ENCODE results near the gene SLC31A2. TPM values are rescaled to one million over a fixed set of nuclear protein-coding genes. Genes with fewer than 3 reads are reported as not detected.

Gene SLC31A2
- polyA plus RNA-seq, 1 donor, result 3.4 TPM

DNA sequence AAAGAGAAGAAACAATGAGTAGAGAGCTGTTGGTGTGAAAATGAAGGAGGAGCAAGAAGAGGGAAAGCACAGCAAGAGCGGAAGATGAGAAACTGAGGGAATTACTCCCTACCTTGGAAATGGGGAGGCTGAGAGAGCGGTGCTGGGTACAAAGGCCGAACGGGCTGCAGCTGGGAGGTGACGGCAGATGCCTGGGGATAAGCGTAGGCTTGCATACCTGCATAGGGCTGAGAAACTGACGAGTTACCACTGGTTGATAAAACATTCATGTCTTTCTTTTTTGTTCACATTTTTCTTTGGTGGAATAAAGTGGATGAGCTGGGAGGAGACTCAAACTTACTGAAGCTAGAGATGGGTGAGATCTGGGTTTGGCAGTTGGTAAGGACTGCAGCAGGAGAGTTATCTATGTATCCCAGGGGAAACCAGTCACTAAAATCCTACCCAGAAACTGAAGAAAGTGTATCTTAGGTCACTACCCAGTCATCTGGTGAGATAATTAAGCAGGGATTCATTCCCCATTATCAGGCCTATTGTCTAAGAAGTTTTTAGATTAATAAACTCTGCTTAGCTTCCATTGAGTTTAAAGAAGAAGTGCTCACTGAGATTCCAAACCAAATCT lies 35.4 kb downstream of the SLC31A2 start:
- DNase-seq (ENCODE audit: low read depth), result no peak

DNA sequence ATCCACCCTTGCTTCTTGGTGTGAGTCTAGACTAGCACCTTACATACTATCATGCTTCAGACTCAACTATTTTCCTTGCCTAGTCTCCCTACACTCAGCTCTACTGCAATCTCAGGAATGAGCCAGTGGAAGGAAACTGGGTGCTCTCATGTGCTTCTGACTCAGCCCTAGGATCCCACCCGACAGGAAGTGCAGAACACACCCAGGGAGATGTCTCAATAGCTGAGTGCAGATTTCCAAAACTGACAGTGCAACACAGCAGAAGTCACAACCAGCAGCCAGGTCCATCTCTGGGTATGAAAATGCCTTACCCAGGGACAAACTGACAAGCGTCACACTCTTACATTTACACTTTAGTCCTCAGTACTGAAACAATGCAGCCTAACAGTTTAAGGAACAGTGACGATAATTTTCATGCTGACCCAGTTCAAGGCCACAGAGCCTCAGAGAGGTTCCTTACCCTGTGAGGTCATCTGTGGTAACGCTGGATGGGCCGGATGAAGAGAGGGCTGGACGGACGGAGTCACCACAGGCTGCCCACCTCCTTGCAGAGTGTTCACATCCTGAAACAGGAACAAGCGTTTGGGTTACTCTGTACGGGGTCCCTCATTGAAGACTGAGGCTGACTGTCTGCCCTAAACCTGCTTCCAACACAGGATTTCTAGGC lies 37.3 kb downstream of the SLC31A2 start:
- peak; percentile 6 for DNase-seq (ENCODE audit: low read depth)

DNA sequence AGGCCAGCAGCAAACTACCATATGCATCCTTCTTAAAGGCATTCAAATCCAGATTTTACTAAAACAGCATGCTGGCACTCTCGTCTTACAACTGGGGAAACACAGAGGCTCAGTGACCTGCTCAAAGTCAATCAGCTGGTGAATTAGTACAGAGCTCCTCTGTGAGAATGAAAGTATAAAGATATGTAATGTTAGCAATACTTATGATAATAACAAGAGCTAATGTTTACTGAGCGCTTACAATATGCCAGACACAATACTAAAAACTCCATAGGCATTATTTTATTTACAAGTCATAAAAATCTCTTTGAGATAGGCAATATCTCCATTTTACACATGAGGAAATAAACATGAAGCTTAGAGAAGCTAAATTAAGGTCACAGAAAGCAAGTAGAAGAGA lies 41.6 kb downstream of the SLC31A2 start:
- no peak for DNase-seq (ENCODE audit: low read depth)

DNA sequence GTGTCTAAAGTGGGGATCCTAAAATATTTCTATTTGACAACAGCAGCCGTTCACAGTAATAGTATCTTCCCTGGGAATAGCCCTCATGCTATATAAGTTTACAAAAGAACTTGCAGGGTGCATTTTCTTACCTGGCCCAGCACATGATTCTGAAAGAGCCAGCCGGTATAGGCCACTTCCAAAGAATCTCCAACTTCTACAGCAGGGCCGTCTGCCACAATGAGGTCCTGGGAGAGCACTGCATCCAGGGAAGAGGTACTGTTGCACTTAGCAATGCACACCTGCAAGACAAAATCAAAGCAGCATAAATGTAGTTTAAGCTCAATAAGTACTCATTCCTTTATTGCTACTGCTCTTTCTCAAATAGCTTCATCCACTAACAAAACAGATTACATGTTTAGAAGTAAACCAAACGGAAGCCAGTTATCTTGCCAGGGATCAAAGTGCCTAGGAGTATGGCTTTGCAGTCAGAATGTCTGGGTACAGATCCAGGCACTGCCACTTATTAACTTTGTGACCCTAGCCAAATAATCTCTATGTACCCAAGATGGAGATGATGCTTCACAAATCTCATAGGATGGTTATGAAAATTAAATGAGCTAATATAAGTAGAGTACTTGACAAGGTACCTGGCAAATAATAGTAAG lies 49.0 kb downstream of the SLC31A2 start:
- DNase-seq (ENCODE audit: low read depth), result no peak

DNA sequence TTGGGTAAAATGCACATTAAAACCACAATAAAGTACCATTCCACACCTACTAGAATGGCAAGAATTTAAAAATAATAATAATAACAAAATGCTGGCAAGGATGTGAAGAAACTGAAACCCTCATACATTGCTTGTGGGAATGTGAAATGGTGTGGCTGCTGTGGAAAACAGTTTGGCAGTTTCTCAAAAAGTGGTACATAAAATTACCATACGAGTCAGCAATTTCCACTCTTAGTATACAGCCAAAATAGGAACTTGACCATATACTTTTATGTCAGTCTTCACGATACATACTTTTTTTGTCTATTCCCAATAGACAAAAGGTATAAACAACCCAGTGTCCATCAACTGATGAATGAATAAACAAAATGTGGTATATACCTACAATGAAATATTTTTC lies 54.6 kb downstream of the SLC31A2 start:
- no peak for DNase-seq (ENCODE audit: low read depth)

DNA sequence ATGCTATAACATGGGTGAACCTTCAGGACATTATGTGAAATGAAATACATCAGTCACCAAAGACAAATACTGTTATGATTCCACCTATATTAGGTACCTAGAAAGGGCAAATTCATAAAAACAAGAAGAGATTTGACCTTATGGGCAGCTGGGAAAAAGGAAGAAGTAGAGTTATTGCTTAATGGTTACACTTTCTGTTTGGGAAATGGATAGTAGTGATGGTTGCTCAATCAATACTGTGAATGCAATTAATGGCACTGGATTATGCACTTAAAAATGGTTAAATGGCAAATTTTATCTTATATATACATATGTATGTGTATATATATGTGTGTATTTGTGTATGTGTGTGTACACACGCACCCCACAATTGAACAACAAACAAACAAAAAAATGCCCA lies 55.1 kb downstream of the SLC31A2 start:
- DNase-seq (ENCODE audit: low read depth), result no peak

GRCh38 chr9:113210815-113211214 lies 60.0 kb downstream of the SLC31A2 start:
- DNase-seq (ENCODE audit: low read depth), result no peak

Other genes starting within 250 kb of the SLC31A2 start
- gene ZNF883, start 138.8 kb upstream of the SLC31A2 start, polyA plus RNA-seq (ENCODE audit: insufficient read length), result 4.1 TPM
- 3.3 TPM for gene ZFP37, start 94.3 kb upstream of the SLC31A2 start, polyA plus RNA-seq (ENCODE audit: insufficient read length)
- gene FKBP15, start 70.3 kb downstream of the SLC31A2 start, polyA plus RNA-seq (ENCODE audit: insufficient read length), result 19.3 TPM
- gene SLC31A1, start 70.5 kb downstream of the SLC31A2 start, polyA plus RNA-seq (ENCODE audit: insufficient read length), result 7.8 TPM
- gene CDC26, start 124.6 kb downstream of the SLC31A2 start, polyA plus RNA-seq (ENCODE audit: insufficient read length), result 20.3 TPM
- 16.6 TPM for gene PRPF4, start 124.7 kb downstream of the SLC31A2 start, polyA plus RNA-seq (ENCODE audit: insufficient read length)
- gene RNF183, start 152.4 kb downstream of the SLC31A2 start, polyA plus RNA-seq (ENCODE audit: insufficient read length), result not detected
- gene WDR31, start 189.3 kb downstream of the SLC31A2 start, polyA plus RNA-seq (ENCODE audit: insufficient read length), result 1.7 TPM
- gene BSPRY, start 198.5 kb downstream of the SLC31A2 start, polyA plus RNA-seq (ENCODE audit: insufficient read length), result 0.29 TPM
- gene HDHD3, start 226.0 kb downstream of the SLC31A2 start, polyA plus RNA-seq (ENCODE audit: insufficient read length), result 4.2 TPM

All from forelimb muscle (tissue), 1 donor.